B cell (primary cell): ENCODE results near the gene CKAP5. TPM values are rescaled to one million over a fixed set of nuclear protein-coding genes. Genes with fewer than 3 reads are reported as not detected.

Source experiments
- ATAC-seq: fragments of 200-7000 bp; cut with Tn5 transposase; one replicate; pipeline ENCODE4 v1.10.0; 2021; ENCODE audit warnings: low read depth, mild to moderate bottlenecking, moderate number of reproducible peaks, moderate library complexity
- CTCF ChIA-PET: fragments of 350-600 bp; sonication (Branson Sonifier 250); formaldehyde crosslinking; loops from one replicate; lab custom pipeline; 2021; ENCODE audit warnings: antibody characterized with exemption, inconsistent platforms; lab: Charles Lee
- POLR2A ChIA-PET: fragments of 350-600 bp; sonication (Branson Sonifier 250); formaldehyde crosslinking; loops from one replicate; lab custom pipeline; 2021; ENCODE audit warnings: antibody characterized with exemption; lab: Charles Lee
- DNase-seq: peaks from one replicate; pipeline ENCODE4 v3.0.0; 2013
- H2AFZ ChIP-seq: 2 replicates; pipeline ENCODE4 v1.6.1; 2012; ENCODE audit warnings: mild to moderate bottlenecking, low read depth, low read length; ENCODE audit not compliant: insufficient read depth, poor library complexity, severe bottlenecking
- H3K27ac ChIP-seq, 2 donors: 1 replicate in 1 of 2; 2 replicates in 1 of 2; pipeline ENCODE4 v1.5.1; 2012 to 2013; ENCODE audit warnings: low read length in 2 of 2, mild to moderate bottlenecking in 2 of 2, moderate library complexity in 1 of 2
- H3K27me3 ChIP-seq, 4 experiments: fragments of 200-600 bp in 1 of 4; sonication (generic) in 1 of 4; replicated peaks in 1 of 4; 1 replicate in 2 of 4; 2 replicates in 2 of 4; pipeline versions ENCODE4 v1.6.1 to v1.7.0; 2013 to 2016; ENCODE audit warnings: low read length in 3 of 4, mild to moderate bottlenecking in 2 of 4, mixed read lengths in 1 of 4, moderate library complexity in 1 of 4; ENCODE audit not compliant: insufficient read depth in 4 of 4, control insufficient read depth in 3 of 4; ENCODE audit errors: control extremely low read depth in 1 of 4
- H3K36me3 ChIP-seq, 2 experiments: replicated peaks in 1 of 2; 1 replicate in 1 of 2; 2 replicates in 1 of 2; pipeline versions ENCODE4 v1.6.1 to v1.7.1; 2013; ENCODE audit warnings: low read length in 1 of 2; ENCODE audit not compliant: insufficient read depth in 2 of 2, control insufficient read depth in 1 of 2; ENCODE audit errors: control extremely low read depth in 1 of 2, extremely low read depth in 1 of 2
- H3K4me1 ChIP-seq, 2 donors: fragments of 200-600 bp in 1 of 2; sonication (generic) in 1 of 2; 1 replicate in 1 of 2; 2 replicates in 1 of 2; pipeline versions ENCODE4 v1.5.1 to v1.6.1; 2013 to 2017; ENCODE audit warnings: low read length in 2 of 2; ENCODE audit not compliant: control insufficient read depth in 2 of 2, insufficient read depth in 2 of 2
- H3K4me2 ChIP-seq: replicated peaks from 2 replicates; pipeline ENCODE3; 2012; ENCODE audit warnings: mild to moderate bottlenecking, low read depth, low read length; ENCODE audit not compliant: poor library complexity, severe bottlenecking
- H3K4me3 ChIP-seq, 5 experiments: fragments of 200-600 bp in 1 of 5; sonication (generic) in 1 of 5; 1 replicate in 3 of 5; 2 replicates in 2 of 5; pipeline versions ENCODE4 v1.5.1 to v1.7.0; 2011 to 2016; ENCODE audit warnings: low read length in 4 of 5, mild to moderate bottlenecking in 4 of 5, low read depth in 2 of 5, control low read depth in 1 of 5, moderate library complexity in 1 of 5; ENCODE audit not compliant: insufficient read depth in 1 of 5; ENCODE audit errors: control extremely low read depth in 1 of 5, extremely low read depth in 1 of 5
- H3K79me2 ChIP-seq: fragments of 200-600 bp; sonication (generic); one replicate; pipeline ENCODE4 v1.6.0; 2016; ENCODE audit warnings: low read length; ENCODE audit not compliant: control insufficient read depth, insufficient read depth
- H3K9ac ChIP-seq: fragments of 200-600 bp; sonication (generic); 2 replicates; pipeline ENCODE4 v1.6.1; 2017; ENCODE audit warnings: mild to moderate bottlenecking, low read length, moderate library complexity
- H3K9me3 ChIP-seq, 3 donors: one replicate each; pipeline versions ENCODE4 v1.6.1 to v1.7.1; 2013; ENCODE audit warnings: low read length in 2 of 3; ENCODE audit not compliant: control insufficient read depth in 2 of 3, insufficient read depth in 1 of 3; ENCODE audit errors: control extremely low read depth in 1 of 3
- H4K20me1 ChIP-seq: 2 replicates; pipeline ENCODE4 v1.6.0; 2012; ENCODE audit warnings: mild to moderate bottlenecking, low read length; ENCODE audit not compliant: insufficient read depth, control insufficient read depth, poor library complexity, severe bottlenecking
- H3K27ac Mint-ChIP-seq: one replicate; pipeline ENCODE4 v1.8.0; 2021; ENCODE audit warnings: mixed read lengths
- H3K27me3 Mint-ChIP-seq: one replicate; pipeline ENCODE4 v1.8.0; 2021; ENCODE audit warnings: mixed read lengths
- H3K4me1 Mint-ChIP-seq: one replicate; pipeline ENCODE4 v1.8.0; 2021; ENCODE audit warnings: mixed read lengths
- H3K4me3 Mint-ChIP-seq: one replicate; pipeline ENCODE4 v1.8.0; 2021; ENCODE audit warnings: mixed read lengths
- H3K9me3 Mint-ChIP-seq: one replicate; pipeline ENCODE4 v1.8.0; 2022; ENCODE audit warnings: mixed read lengths; ENCODE audit not compliant: insufficient read depth
- EZH2 ChIP-seq: IDR thresholded peaks from 2 replicates; pipeline ENCODE4 v1.6.1; 2012; ENCODE audit warnings: borderline replicate concordance, low read depth, mild to moderate bottlenecking, moderate library complexity, low read length; ENCODE audit not compliant: insufficient read depth, poor library complexity, severe bottlenecking
- WGBS: methylation state at CpG from one replicate; pipeline ENCODE4 v1.1.5; 2013; ENCODE audit warnings: missing lambda C conversion rate; ENCODE audit not compliant: insufficient coverage; 5-methylcytosine and 5-hydroxymethylcytosine counted together
- intact Hi-C: fragments of 100-400 bp; cut with micrococcal nuclease; formaldehyde crosslinking; loops from one replicate; pipeline ENCODE4 v1.10.0; 2022
- polyA plus RNA-seq: library from polyadenylated mRNA; depleted of rRNA; stranded (reverse); fragments of >200 nt; gene quantifications from 2 replicates; pipeline ENCODE4 v1.2.3, GENCODE V29; 2012
- total RNA-seq, 2 donors: library from RNA; stranded (reverse); fragments of 120-200 nt in 1 of 2; gene quantifications; 1 replicate in 1 of 2; 2 replicates in 1 of 2; pipeline versions ENCODE4 v1.2.3 to v1.2.4, GENCODE V29; 2013 to 2022
- TF ChIP-seq, protein P1 (sequence below): fragments of 200-600 bp; IDR thresholded peaks from one replicate; pipeline ENCODE4 v1.8.0; 2022; ENCODE audit warnings: antibody characterized with exemption, mild to moderate bottlenecking

The CKAP5 gene
- total and polyA plus RNA-seq, 2 donors (not counting 1 experiment from before 2014, with no cell fraction given): 7.3 to 54.3 TPM

DNA sequence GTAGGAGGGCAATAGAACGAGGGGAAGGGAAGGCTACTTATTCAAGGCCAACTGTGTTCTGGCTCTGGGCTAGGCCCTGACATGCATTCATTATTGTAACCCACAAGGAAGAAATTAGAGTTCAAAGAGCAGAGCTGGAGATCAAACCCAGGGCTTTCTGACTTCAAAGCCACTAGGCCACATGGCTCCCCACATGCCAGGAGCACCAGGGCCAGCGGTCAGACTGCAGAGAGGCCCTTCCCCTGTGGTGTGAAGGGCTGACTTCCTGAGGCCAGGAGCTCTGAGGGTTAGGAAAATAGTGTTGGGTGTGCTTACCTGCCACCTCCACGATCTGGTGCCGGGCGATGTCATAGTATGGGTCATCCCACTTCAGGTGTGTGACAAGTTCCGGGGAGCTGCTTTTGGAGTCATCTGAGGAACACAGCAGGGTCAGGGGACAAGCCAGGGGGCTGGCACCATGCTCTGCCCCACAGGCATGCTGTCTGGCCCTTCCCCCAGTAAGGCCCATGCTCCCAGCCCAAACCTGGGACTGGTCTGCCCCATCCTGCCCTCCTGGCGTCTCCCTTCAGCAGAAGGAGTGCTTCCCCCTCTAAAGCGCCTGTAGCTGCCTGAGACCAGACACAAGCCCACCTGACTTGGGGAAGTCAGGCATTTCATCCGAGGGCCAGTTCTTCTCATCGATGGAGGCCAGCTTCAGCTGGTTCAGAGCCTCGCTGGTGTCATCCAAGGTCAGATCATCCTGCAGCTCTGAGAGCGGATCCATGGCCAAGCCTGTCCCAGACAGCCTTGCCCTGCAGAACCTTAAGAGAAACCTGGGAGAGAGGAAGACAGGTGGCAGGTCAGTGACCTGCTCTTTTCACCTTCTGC is 150.5 kb downstream of the CKAP5 start:
- POLR2A ChIA-PET: no interaction called here
- ATAC-seq: no peak
- DNase-seq: no peak
- peaks cover 18 to 23% of the 10 kb centered on the region in 2 donors for H3K4me1 ChIP-seq
- no peak overlapping the region for H3K27ac ChIP-seq
- H3K27me3 ChIP-seq: no peaks in the 10 kb centered on the region
- H4K20me1 ChIP-seq: peaks cover 62% of the 10 kb centered on the region
- H3K36me3 ChIP-seq: peaks cover 5 to 51% of the 10 kb centered on the region in 2 experiments
- H3K79me2 ChIP-seq: peaks cover 86% of the 10 kb centered on the region
- no peak overlapping the region for H2AFZ ChIP-seq
- Mint-ChIP-seq H3K4me3 (no peak overlapping the region), H3K4me1 (peaks cover 26% of the 10 kb centered on the region), H3K27ac (peak overlapping the region; percentile 59), H3K27me3 (no peaks in the 10 kb centered on the region), H3K9me3 (no peaks in the 10 kb centered on the region)
- CTCF ChIA-PET: no interaction called here
- intact Hi-C loops: no loop called here
- no peak overlapping the region for H3K4me2 ChIP-seq
- H3K4me3 ChIP-seq: no peak overlapping the region
- H3K9me3 ChIP-seq: no peaks in the 10 kb centered on the region
- H3K9ac ChIP-seq: no peak overlapping the region
- TF ChIP-seq, protein P1, sequence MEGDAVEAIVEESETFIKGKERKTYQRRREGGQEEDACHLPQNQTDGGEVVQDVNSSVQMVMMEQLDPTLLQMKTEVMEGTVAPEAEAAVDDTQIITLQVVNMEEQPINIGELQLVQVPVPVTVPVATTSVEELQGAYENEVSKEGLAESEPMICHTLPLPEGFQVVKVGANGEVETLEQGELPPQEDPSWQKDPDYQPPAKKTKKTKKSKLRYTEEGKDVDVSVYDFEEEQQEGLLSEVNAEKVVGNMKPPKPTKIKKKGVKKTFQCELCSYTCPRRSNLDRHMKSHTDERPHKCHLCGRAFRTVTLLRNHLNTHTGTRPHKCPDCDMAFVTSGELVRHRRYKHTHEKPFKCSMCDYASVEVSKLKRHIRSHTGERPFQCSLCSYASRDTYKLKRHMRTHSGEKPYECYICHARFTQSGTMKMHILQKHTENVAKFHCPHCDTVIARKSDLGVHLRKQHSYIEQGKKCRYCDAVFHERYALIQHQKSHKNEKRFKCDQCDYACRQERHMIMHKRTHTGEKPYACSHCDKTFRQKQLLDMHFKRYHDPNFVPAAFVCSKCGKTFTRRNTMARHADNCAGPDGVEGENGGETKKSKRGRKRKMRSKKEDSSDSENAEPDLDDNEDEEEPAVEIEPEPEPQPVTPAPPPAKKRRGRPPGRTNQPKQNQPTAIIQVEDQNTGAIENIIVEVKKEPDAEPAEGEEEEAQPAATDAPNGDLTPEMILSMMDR: no peak
- no peak for TF ChIP-seq EZH2
- 98% methylated on average over 11 of the region's 12 CpGs for WGBS

GRCh38 chr11:46694607-46695006 is 151.5 kb downstream of the CKAP5 start:
- DNase-seq (no peak), ATAC-seq (no peak)
- Histone ChIP-seq H3K4me2 (no peak overlapping the region), H2AFZ (no peak overlapping the region), H3K9me3 (no peaks in the 10 kb centered on the region), H3K9ac (no peak overlapping the region), H3K36me3 (peaks cover 5 to 53% of the 10 kb centered on the region in 2 experiments), H3K79me2 (peaks cover 77% of the 10 kb centered on the region), H3K4me3 (no peak overlapping the region), H3K27me3 (no peaks in the 10 kb centered on the region), H4K20me1 (peaks cover 62% of the 10 kb centered on the region), H3K4me1 (peaks cover 15 to 20% of the 10 kb centered on the region in 2 donors), H3K27ac (no peak overlapping the region)
- TF ChIP-seq, protein P1: no peak
- no peak for TF ChIP-seq EZH2
- POLR2A ChIA-PET: no interaction called here
- H3K4me3 Mint-ChIP-seq: no peak overlapping the region
- H3K27me3 Mint-ChIP-seq: no peaks in the 10 kb centered on the region
- CTCF ChIA-PET: no interaction called here
- peaks cover 19% of the 10 kb centered on the region for H3K4me1 Mint-ChIP-seq
- no peaks in the 10 kb centered on the region for H3K9me3 Mint-ChIP-seq
- WGBS: 98% methylated on average over 7 of the region's 7 CpGs
- H3K27ac Mint-ChIP-seq: no peak overlapping the region
- intact Hi-C loops: no loop called here
